Fibroblast of mammary gland (primary cell): ENCODE results near the gene PSMG1.
"Not testable (repeated sequence)": the region's sequence is repeated elsewhere in the genome, so short reads cannot be mapped to it uniquely, and the experiment has no call there.

ENCODE experiments used
- DNase-seq: peaks from one replicate; pipeline ENCODE4 v3.0.0-alpha.2; 2010; ENCODE audit warnings: low read depth
- H3K4me3 ChIP-seq: 2 replicates; pipeline ENCODE4 v1.5.1; 2011; ENCODE audit warnings: low read depth, mild to moderate bottlenecking, low read length, moderate library complexity; ENCODE audit not compliant: control insufficient read depth
- CTCF ChIP-seq: conservative IDR thresholded peaks from 2 replicates; pipeline ENCODE4 v1.5.1; 2011; ENCODE audit warnings: low read depth, low read length, inconsistent platforms; ENCODE audit not compliant: control insufficient read depth, insufficient read depth

PSMG1 gene, protein sequence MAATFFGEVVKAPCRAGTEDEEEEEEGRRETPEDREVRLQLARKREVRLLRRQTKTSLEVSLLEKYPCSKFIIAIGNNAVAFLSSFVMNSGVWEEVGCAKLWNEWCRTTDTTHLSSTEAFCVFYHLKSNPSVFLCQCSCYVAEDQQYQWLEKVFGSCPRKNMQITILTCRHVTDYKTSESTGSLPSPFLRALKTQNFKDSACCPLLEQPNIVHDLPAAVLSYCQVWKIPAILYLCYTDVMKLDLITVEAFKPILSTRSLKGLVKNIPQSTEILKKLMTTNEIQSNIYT

DNA sequence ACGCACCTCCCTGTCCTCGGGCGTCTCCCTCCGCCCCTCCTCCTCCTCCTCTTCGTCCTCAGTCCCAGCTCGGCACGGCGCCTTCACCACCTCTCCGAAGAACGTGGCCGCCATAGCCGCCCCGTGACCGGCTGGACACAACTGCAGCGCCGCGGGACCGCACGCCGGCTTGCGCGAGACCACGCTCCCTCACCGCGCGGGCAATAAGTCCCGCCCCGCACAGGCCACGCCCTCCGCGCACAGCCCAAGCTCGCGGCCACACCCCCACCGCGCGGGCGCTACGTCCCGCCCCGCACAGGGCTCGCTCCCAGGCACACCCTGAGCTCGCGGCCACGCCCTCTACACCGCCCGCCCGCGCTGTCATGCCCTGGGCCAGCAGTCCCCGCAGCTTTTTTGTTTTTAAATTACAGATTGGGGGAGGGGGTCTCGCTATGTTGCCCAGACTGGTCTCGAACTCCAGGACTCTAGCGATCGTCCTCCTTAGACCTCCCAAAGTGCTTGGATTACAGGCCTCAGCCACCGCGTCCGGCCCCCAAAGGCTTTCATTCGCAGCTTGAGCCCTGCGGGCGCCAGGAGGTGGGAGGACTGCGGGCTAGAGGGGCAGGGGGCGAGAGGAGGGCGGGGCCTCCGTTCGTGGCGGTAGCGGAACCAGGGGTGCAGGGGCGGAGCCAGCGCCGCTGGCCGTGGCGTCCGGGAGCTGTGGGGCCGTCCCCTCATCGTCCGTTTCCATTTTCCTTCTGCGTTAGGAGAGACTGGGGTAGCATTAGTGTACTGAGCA lies at the start of gene PSMG1:
TSS of gene PSMG1 (minus strand) at position 180 of the 778 bp plus-strand sequence. CDS start at position 114, 66 bp downstream.
- TF ChIP-seq CTCF = no peak
- peak; percentile 91 for DNase-seq
- H3K4me3 ChIP-seq = peak within 1 kb of the TSS; percentile 91

DNA sequence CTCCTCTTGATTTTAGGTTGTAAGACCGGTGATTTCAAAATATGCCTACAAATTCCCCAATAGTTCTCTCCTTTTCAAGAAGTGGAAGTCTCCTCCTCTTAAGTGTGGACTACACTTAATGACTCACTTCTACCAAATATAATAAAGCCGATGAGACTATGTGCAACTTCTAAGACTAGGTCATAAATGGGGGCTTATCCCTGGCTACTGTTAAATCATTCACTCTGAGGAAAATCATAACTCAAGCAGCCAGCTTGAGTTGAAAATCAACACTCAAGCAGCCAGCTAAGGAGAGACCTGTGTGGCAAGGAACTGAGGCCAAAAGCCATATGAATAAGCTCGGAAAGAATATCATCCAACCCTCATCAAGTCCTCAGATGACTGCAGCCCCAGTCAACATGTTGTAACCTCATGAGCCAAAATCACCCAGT lies 49.6 kb upstream of the PSMG1 start:
- TF ChIP-seq CTCF = no peak
- H3K4me3 ChIP-seq = no peak overlapping the region
- peak; percentile 61 for DNase-seq

GRCh38 chr21:39224930-39225329 lies 41.7 kb upstream of the PSMG1 start:
- no peak for DNase-seq
- no peak for TF ChIP-seq CTCF
- no peak overlapping the region for H3K4me3 ChIP-seq

DNA sequence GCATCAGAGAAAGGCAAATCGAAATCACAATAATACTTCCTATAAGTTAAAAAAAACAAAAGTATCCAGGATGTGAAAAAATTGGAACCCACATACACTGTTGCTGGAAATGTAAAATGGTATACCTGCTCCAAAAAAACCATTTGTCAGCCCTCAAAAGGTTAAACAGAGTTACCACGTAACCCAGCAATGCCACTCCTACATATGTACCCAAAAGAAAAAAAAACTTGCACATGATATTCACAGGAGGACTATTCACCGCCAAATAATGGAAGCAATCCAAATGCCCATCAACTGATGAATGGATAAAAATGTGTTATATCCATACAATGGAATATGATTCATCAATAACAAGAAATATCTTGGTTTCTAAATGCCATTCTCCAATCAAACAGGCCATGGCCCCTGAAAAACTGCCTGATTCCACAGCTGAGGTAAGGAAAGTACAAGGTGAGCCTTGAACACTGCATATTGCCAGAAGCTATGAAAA lies 38.8 kb upstream of the PSMG1 start:
- H3K4me3 ChIP-seq = no peak overlapping the region
- no peak for DNase-seq
- TF ChIP-seq CTCF = no peak

- no peak overlapping the region for H3K4me3 ChIP-seq
- TF ChIP-seq CTCF = no peak
- DNase-seq = no peak
Measured at GRCh38 chr21:39221282-39221996, 38.2 kb upstream of the PSMG1 start.

- not testable (repeated sequence) for DNase-seq, H3K4me3 ChIP-seq
Measured at GRCh38 chr21:39220875-39221274, 37.6 kb upstream of the PSMG1 start.
